IPS-NIHi11 (cell line): ENCODE measurements around the gene ULK1.

ENCODE experiments used
- DNase-seq: peaks from one replicate; pipeline ENCODE4 v3.0.0; 2012; ENCODE audit warnings: mixed read lengths, low spot score

ULK1 gene

DNA sequence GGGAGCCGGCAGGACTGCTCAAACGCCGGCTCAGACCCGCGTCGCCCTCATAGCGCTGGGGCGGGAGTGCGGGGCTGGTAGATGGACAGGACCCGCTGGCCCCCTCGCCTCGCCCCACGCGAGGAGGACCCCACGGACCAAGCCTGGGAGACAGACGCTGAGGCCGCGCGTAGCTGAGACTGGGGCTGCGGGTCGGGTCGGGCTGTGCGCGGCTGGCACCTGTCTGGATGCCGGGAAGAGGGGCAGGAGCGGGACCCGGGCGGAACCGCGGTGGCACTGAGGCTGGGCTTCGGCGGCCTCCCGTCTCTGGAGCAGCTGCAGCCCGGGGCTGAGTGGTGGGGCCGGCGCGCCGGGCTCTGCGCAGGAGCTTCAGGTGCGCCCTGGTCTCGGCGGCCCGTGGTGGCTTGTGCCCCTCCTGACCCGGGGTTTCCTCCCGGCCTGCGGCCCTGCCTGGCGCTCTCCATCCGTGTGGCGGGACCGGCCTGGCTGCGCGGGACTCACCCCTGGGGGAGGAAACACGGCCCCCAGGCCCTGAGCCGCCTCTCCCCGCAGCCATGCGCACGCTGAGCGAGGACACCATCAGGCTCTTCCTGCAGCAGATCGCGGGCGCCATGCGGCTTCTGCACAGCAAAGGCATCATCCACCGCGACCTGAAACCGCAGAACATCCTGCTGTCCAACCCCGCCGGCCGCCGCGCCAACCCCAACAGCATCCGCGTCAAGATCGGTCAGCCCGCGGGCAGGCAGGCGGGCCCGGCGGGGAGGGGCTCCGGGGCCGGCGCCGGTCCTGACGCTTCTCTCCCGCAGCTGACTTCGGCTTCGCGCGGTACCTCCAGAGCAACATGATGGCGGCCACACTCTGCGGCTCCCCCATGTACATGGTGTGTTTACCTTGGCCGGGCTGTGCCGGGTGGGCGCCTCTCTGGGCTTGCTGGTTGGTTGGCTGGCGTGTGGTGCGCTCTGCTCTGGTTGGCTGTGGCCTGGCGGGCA, 14.0 kb downstream of the ULK1 start:
- peak; percentile 14 for DNase-seq

GRCh38 chr12:131909081-131909751, 14.8 kb downstream of the ULK1 start:
- DNase-seq = no peak

DNA sequence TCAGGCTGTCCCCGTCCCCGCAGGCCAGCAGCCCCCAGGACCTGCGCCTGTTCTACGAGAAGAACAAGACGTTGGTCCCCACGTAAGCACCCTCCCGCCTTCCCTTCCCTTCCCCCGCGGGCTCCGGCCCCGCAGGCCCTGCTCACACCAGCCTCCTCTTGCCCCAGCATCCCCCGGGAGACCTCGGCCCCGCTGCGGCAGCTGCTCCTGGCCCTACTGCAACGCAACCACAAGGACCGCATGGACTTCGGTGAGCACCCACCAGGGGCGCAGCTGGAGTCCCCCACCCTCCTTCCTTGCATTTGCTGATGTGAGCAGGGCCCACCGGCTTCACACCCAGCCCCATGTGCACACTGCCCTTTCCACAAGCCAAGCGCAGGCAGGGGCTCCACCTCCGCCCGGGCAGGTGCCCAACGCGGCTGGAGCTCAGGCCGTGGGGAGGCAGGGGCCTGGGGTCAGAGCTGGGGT, 15.4 kb downstream of the ULK1 start:
- DNase-seq = peak; percentile 26

GRCh38 chr12:131910302-131911027, 16.0 kb downstream of the ULK1 start:
- DNase-seq = peak; percentile 15

DNA sequence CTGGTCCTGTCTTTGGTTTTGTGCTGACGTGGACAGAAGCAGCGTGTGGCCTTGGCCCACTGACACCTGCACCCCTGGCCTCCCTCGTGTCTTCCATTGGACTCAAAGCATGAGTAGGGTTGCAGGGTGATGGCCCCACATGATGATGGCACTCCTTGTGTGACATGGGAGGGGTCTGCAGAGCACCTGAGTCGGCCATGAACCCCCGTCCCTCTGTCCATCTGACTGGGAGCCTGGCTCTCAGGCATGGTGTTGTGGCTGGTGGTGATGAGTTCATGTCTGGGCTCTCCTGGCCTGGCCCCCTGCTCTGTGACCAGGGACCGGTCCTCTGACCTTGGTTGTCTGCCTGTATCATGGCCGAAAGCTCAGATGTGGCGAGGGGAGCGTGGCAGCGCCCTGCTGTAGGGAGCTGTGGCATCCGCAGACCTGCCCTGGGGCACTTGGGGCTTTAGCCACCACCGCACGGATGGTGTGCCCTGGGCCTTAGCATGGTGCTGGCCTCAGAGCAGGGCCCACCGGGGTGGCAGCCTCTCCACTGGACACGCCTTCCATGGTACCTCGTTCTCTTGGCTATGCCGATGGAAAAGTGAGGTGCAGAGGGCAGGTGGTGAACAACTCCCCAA, 16.7 kb downstream of the ULK1 start:
- peak; percentile 15 for DNase-seq

GRCh38 chr12:131911851-131912477, 17.5 kb downstream of the ULK1 start:
- DNase-seq = peak; percentile 20

DNA sequence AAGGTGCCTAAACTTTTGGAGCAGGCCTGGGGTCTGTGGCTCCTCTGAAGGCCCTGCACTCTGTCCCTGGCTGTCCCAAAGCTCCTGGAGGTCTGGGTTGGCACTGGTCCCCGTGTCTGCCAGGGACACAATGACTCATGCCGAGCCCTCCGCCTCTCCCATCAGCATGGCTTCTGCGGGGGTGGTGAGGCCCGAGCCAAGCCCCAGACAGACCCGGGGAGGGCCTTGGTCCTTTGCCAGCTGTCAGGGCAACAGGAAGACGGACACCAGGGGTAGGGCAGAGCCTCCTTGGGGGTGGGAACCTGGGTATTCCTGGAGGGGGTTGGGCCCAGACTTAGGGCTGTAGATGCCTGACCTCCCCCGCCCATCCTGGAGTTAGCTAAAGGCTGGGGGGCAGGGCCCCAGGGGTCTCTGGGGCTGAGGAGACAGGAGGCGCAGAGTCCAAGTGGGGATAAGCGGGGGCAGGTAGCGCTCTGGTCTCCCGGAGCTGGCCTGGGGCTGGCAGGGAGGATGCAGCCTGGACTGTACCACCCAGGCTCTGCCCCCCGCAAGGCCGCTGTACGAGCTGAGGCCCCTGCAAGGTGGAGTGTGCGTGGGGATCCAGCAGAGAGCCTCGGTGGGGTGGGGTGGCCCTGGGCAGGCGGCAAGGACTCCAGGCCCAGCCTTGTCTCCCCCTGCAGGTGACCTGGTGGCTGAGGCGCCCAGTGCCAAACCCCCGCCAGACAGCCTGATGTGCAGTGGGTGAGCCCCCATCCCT, 18.3 kb downstream of the ULK1 start:
- DNase-seq = peak; percentile 79

DNA sequence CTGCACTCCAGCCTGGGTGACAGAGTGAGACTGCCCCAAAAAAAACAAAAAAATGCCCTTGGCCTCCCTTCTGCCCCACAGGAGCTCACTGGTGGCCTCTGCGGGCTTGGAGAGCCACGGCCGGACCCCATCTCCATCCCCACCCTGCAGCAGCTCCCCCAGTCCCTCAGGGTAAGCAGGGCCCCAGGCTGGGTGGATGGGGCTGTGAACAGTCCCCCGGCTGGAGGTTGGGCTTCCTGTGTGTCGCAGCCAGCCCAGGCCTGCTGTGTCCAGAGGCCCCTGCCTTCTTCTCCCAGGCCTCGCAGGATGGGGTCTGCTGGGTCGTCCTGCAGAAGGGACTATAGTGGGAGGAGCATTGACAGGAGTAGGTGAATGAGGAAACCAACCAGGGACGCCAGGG, 19.2 kb downstream of the ULK1 start:
- peak; percentile 9 for DNase-seq

- DNase-seq = no peak
These were observed 19.8 kb downstream of the ULK1 start for GRCh38 chr12:131914179-131914702.

- DNase-seq = peak; percentile 11
These were observed 20.7 kb downstream of the ULK1 start for GRCh38 chr12:131915000-131915689.

- DNase-seq = peak; percentile 77
These were observed 21.4 kb downstream of the ULK1 start for GRCh38 chr12:131915823-131916222.

DNA sequence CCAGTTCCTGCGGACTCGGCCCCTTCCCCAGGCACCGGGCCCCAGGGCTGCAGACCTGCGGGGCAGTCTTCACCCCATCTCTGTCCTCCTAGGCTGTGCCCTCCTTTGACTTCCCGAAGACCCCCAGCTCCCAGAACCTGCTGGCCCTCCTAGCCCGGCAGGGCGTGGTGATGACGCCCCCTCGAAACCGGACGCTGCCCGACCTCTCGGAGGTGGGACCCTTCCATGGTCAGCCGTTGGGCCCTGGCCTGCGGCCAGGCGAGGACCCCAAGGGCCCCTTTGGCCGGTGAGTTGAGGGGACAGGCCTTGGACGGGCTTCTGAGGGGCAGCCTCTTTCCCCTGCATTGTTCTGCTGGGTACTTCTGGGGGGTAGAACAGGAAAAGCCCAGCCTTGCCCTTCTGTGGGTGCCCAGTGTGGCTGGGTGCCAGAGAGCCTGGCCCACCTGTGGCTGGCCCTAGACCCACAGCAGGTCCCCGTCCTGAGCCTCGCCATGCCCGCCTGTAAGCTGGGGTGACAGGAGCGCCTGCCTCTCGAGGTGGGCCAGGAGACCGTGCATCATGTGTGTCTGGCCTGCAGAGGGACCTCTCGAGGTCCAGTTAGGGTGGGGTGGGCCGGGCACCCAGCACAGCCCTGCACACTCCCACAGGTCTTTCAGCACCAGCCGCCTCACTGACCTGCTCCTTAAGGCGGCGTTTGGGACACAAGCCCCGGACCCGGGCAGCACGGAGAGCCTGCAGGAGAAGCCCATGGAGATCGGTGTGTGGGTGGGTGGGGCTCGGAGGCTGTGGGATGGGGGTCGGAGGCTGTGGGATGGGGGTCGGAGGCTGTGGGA, 22.1 kb downstream of the ULK1 start:
- DNase-seq = peak; percentile 69

GRCh38 chr12:131917139-131917710, 22.8 kb downstream of the ULK1 start:
- DNase-seq = peak; percentile 49

- peak; percentile 42 for DNase-seq
These were observed 23.4 kb downstream of the ULK1 start for GRCh38 chr12:131917711-131918306.

- DNase-seq = peak; percentile 38
These were observed 24.1 kb downstream of the ULK1 start for GRCh38 chr12:131918311-131919050.

DNA sequence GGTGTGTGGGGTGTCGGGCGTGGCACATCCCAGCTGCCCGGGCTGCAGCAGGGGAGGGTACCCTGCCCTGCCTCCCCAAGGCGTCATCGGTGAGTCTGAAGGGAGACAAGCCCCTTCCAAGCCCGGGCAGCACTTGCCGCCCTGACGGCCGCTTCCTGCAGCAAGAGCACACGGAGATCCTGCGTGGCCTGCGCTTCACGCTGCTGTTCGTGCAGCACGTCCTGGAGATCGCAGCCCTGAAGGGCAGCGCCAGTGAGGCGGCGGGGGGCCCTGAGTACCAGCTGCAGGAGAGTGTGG, 24.6 kb downstream of the ULK1 start:
- DNase-seq = no peak

- DNase-seq = peak; percentile 20
These were observed 25.1 kb downstream of the ULK1 start for GRCh38 chr12:131919366-131920156.
